ENCODE measurements around the gene MICAL3.

GRCh38 chr22:17929909-17930308, 94.5 kb downstream of the MICAL3 start:
- TF ChIP-seq ATF2 (IDR thresholded peaks at IDR 0.05; ENCODE audit: low read length) (no peak), EZH2 (IDR thresholded peaks at IDR 0.05; ENCODE audit: low read depth, low read length, severe bottlenecking) (no peak), GABPA (IDR thresholded peaks at IDR 0.05; ENCODE audit: borderline replicate concordance, insufficient read depth, low read length) (no peak), POLR2A (IDR thresholded peaks at IDR 0.05; ENCODE audit: control extremely low read depth in 1 of 2, low read depth in 2 of 2, low read length in 2 of 2) (no peak), TAF1 (IDR thresholded peaks at IDR 0.05; ENCODE audit: low read depth, low read length) (no peak), MAFK (IDR thresholded peaks at IDR 0.05; ENCODE audit: low read depth, low read length) (no peak), EP300 (IDR thresholded peaks at IDR 0.05; ENCODE audit: borderline replicate concordance in 1 of 2, low read depth in 2 of 2, low read length in 2 of 2) (no peak), CTCF (IDR thresholded peaks at IDR 0.05; ENCODE audit: control extremely low read depth in 1 of 3, insufficient read depth in 1 of 3, low read depth in 1 of 3, low read length in 3 of 3) (no peak), SP1 (IDR thresholded peaks at IDR 0.05; ENCODE audit: low read depth, low read length) (no peak), USF2 (IDR thresholded peaks at IDR 0.05; ENCODE audit: low read length) (no peak), POLR2AphosphoS5 (IDR thresholded peaks at IDR 0.05; ENCODE audit: low read depth, low read length) (no peak), RNF2 (IDR thresholded peaks at IDR 0.05; ENCODE audit: borderline replicate concordance, low read depth, low read length, missing control alignments, poor library complexity, severe bottlenecking) (no peak)
